DMS 273 treated with DMSO at 0.1 percent for 48 hours (cell line): ENCODE data around the gene CEP76.
"Not testable (repeated sequence)": the region's sequence is repeated elsewhere in the genome, so short reads cannot be mapped to it uniquely, and the experiment has no call there.

Source experiments
- DNase-seq: peaks from one replicate; lab custom pipeline; 2025; lab: John Stamatoyannopoulos, UW

CEP76 gene

DNA sequence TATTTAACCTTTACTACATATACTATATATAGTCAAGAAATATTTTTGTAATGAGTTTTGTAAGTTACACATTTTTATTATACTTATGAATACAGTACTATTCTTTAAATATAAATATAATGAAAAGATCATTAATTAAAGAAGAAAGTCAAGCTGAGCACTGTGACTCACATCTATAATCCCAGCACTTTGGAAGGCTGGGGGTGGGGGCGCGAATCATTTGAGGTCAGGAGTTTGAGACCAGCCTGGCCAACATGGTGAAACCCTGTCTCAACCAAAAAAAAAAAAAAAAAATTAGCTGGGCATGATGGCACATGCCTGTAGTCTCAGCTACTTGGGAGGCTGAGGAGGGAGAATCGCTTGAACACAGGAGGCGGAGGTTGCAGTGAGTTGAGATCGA is 58.8 kb downstream of the CEP76 start:
- DNase-seq, result not testable (repeated sequence)

DNA sequence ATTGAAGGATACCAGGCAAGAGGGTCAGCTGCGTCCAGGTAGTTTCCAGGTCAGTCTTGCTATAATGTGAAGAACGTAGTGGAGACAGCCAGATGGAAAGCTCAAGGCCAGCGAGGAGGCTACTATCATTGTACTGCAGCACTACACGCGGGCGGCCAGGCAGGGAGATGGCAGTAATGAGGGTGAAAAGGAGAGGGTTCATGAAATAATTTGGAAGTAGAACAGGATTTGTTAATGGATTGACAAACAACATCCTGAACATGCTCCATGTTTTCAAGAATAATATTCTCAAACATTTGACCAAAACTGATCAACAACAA is 61.7 kb downstream of the CEP76 start:
- no peak for DNase-seq

DNA sequence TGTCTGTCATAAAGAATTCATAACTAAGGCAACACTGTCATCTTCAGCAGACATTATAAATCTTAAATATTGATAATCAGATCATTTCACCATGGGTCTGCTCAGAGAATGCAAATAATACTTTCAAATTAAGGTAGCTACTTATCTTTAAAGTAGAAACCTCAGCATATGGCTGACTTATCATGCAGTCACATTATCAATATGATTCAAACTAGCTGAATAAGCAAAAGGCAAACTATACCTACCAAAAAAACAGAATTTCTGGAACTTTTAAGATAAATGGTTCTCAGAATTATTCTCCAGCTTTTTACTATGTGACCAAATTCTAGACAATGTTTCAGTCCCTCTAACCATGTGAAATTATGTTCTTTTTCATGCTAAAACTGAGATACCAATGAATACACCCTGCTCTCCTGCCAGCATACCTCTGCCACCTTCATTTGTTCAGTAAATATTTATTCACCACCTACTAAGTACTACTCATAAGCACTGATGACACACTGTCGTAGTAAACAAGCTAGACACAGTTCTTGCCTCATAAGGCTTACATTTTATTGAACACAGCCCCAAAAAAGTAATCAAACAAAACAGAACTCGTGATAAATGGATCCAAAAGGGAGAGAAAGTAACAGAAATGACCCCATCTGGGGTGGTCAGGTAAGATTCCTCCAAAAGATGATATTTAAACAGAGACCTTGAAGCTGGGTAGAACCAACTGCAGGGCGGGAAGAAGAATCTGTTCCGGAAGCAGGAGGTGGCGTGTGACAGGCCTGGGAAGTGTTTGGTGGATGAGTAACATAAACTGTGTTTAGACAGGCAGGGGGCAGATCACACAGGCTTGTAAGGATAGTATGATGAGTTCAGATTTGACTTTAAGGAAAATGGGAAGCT is 62.3 kb downstream of the CEP76 start:
- DNase-seq, result no peak

DNA sequence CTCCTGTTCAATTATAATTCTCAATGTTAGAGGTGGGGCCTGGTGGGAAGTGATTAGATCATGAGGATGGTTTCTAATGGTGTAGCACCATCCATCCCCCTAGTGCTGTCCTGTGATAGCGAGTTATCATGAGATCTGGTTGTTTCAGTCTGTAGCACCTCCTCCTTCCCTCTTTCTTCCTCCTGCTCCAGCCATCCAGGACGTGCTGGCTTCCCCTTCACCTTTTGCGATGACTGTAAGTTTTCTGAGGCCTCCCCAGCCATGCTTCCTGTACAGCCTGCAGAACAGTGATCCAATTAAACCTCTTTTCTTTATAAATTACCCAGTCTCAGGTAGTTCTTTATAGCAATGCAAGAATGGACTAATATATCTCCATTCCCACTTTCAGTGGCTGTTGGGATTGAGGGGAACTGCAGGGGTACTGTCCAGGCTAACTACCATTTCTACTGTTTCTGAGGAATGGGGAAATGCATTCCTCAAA is 63.8 kb downstream of the CEP76 start:
- no peak for DNase-seq

DNA sequence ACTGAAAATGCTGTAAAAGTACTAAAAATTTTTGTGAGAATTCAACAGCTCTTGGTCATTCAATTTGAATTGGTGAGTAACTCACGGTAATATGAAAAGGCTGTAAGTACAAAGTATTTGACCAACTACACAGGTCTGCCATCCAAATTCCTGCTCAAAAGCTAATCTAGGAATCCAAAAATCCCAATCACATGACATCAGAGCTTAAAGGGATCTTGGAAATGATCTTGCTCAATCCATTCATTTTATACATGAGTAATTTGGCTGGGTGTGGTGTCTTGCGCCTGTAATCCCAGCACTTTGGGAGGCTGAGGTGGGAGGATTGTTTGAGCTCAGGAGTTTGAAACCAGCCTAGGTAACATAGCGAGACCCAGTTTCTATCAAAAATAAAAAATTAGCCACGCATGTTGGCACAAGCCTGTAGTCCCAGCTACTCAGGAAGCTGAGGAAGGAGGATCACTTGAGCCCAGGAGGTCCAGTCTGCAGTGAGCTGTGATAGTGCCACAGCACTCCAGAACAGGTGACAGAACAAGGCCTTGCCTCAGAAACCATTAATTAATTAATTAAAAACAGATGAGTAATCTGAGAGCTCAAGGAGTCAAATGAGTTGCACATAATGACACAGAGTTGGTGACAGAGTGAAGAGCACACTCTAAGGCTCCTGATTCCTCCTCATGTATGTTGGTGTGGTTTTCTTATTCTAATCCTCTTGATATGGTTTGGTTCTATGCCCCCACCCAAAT is 64.5 kb downstream of the CEP76 start:
- no peak for DNase-seq

DNA sequence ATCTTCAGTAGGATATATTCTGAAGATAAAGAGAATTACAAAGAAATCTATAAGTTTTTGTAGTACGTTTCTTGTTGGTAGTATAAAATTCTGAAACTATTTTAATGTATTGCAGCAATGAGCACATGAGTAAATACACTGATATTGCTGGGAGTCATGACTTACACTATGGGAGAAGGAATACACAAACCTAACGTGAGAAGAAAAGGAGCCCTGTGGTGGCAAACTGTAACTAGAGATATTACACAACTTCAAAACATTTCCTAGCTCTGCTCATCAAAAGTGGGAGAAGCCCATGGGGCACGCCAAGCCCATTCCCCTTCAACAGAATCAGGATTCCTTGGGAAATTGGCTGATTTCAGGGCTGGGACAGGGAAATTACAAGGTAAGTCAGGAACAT is 65.1 kb downstream of the CEP76 start:
- DNase-seq, result no peak

DNA sequence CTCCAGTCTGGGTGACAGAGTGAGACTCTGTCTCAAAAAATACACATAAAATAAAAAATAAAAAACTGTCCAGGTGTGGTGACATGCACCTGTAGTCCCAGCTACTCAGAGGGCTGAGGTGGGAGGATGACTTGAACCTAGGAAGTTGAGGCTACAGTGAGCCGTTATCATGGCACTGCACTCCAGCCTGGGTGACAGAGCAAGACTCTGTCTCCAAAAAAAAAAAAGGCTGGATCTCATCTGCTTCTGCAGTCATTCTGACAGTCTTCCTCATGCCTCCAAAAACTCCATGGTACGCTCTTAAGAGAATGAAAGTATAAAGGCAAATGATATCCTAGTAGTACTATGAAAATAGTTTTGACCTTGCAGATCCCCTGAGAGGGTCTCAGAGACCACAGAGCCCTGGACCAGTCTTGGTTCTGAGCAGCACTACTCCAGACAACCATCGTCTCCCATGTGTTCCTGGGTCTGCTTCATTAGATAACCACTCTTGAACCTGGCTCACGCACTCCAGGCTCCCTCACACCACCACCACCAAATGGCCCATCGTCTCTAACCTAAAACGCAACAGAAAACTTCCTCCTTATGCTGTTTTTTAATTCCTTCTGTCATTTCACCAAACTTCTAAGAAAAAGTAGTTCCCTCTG is 70.6 kb downstream of the CEP76 start:
- no peak for DNase-seq

DNA sequence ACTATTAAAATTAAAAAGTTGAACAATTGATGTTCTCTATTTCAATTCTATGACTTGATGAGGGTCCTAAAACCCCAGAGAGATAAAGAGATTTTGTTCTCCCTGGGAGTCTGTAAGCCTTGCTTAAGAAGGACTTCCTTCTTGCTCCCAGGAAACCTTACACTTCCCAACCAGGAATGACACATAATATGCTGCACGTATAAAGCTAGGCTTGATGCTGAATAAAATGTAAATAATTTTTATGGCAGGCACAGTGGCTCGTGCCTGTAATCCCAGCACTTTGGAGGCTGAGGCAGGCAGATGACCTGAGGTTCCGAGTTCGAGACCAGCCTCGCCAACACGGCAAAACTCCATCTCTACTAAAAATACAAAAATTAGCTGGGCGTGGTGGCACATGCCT is 72.4 kb downstream of the CEP76 start:
- DNase-seq, result no peak

DNA sequence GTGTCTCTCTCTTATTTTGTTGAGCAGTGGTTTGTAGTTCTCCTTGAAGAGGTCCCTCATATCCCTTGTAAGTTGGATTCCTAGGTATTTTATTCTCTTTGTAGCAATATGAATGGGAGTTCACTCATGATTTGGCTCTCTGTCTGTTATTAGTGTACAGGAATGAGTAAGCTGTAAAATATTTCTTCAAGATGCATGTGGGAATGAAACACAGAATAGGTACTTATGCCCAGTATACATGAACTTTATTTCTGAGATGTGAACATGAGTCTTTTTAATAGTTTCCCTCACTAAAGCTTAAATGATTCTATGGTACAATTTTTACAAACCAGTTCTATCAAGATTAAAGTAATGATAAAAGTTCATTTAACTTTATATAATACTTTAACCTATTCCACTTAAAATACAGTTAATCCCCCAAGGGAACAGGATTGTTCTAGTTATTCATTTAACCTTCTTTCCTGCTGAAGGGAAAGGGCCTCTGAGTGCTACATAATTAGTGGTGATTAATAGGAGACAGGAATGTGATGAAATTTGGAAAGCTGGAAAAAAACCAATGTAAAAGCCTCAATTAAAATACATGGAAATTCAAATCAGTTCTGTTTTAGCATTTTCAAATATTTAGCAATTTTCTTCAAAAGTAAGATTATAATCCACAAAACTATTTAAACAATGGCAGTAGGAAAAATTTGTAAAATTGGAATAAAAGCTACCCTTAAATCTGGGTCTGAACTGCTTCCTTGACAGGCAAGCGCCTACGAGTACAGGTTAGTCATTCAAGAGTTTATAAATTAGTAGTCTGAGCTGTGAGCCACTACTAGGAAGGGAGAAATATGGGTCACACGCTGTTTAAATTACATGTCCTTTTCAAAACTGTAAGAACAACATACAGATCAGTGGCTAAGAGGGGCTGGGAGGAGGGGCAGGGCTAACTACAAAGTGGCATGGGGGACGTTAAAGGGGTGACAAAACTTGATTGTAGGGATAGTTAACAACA is 73.5 kb downstream of the CEP76 start:
- no peak for DNase-seq

DNA sequence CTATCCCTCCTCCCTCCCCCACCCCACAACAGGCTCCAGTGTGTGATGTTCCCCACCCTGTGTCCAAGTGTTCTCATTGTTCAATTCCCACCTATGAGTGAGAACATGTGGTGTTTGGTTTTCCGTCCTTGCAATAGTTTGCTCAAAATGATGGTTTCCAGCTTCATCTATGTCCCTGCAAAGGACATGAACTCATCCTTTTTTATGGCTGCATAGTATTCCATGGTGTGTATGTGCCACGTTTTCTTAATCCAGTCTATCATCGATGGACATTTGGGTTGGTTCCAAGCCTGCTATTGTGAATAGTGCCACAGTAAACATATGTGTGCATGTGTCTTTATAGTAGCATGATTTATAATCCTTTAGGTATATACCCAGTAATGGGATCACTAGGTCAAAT is 75.3 kb downstream of the CEP76 start:
- DNase-seq, result not testable (repeated sequence)

DNA sequence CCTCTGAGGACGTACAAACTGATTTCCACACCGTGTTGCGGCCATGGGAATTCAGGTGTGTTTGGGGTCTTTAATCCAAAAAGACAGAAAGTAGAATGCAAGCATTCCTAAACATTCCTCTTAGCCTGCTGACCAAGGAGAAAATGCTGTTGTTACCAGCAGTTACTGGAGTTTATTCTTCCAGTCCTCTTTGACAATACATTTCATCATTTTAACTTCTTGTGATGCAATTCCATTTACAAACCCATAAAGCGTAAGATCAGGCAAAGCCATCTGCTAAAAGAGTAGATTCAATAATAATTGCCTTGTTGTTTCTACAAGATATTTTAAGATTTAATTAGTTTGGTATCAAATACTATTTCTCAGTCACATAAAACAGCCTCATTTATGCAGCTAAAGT is 77.3 kb downstream of the CEP76 start:
- DNase-seq, result no peak
